Hypothalamus (tissue), 51 donors: ENCODE data around the gene LCOR.

Source experiments
- DNase-seq, 51 donors: peaks; one replicate each; lab custom pipeline; 2025; lab: John Stamatoyannopoulos, UW

Gene LCOR

DNA sequence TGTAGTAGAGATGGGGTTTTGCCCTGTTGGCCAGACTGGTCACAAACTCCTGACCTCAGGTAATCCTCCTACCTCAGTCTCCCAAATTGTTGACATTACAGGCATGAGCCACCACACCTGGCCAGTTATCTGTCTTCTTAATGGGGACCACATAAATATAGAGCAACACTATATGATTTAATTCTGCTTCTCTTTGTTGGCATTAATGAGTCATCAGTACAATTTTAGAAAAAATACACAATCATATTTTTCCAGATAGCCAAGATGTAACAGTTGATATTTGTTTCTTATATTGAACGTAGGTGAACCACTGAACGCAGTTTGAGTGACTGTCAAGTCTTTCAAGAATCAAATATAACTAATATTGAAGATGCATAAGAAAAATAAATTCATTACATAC lies 48.5 kb downstream of the LCOR start:
- DNase-seq = no peak

DNA sequence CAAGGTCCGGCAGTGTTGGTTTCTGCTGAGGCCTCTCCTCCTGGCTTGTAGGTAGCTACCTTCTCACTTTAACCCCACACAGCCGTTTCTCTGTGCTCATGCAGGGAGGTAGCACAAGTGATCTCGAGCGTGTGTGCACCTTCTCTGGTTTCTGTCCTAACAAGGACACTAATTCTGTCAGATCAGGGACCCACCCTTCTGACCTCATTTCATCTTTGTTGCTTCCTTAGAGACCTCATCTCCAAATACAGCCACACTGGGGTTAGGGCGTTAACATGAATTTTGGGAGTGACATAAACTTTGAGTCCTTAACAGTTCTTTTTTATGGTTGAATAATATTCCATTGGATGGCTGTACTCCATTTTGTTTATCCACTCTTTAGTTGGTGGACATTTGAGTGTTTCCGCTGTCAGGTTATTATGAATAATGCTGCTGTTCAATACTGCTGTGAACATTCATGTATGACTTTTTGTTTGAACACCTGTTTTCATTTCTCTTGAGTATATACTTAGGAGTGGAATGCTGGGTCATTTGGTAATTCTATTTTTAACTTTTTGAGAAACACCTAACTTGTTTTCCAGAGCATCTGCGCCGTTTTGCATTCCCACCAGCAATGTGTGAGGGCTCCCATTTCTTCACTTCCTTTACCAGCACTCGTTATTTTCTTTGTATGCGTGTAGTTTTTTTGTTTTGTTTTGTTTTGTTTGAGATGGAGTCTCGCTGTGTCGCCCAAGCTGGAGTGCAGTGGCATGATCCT lies 57.5 kb downstream of the LCOR start:
- no peak for DNase-seq

DNA sequence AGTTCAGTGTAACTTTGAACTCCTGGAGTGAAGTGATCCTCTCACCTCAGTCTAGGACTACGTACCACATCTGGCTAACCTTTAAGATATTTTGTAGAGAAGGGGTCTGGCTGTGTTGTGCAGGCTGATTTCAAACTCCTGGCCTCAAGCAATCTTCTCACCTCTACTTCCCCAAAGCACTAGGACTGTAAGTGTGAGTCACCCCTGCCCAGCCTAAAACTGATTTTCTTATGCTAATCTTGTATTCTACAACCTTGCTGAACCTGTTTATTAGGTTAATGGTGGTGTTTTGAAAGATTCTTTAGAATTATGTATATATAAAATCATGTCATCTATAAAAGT lies 58.0 kb downstream of the LCOR start:
- DNase-seq = no peak

DNA sequence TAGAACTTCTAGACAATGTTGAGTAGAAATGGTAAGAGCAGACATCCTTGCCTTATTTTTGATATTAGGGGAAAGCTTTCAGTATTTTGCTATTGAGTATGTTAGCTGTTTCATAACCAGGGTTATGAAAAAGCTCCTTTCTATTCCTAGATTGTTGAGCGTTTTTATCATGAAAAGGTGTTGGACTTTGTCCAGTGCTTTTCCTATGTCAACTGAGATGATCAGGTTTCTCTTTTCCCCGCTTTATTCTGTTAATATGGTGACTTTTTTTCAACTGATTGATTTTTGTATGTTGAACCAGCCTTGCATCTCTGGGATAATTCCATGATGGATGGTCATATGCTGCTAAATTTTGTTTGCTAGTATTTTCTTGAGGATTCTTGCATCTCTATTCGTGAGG lies 58.5 kb downstream of the LCOR start:
- no peak for DNase-seq

DNA sequence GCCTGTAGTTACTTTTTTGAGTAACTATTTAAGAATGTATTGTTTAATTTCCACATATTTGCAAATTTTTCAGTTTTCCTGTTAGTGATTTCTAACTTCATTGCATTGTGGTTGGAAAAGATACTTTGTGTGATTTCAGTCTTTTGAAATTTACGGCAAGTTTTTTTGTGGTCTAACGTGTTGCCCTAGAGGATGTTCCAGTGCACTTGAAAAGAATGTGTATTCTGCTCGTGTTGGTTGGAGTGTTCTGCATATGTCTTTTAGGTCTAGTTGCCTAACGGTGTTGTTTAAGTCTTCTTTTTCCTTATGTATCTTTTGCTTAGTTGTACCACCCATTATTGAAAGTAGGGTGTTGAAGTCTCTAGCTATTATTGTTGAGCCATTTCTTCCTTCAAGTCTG lies 59.7 kb downstream of the LCOR start:
- DNase-seq = no peak

DNA sequence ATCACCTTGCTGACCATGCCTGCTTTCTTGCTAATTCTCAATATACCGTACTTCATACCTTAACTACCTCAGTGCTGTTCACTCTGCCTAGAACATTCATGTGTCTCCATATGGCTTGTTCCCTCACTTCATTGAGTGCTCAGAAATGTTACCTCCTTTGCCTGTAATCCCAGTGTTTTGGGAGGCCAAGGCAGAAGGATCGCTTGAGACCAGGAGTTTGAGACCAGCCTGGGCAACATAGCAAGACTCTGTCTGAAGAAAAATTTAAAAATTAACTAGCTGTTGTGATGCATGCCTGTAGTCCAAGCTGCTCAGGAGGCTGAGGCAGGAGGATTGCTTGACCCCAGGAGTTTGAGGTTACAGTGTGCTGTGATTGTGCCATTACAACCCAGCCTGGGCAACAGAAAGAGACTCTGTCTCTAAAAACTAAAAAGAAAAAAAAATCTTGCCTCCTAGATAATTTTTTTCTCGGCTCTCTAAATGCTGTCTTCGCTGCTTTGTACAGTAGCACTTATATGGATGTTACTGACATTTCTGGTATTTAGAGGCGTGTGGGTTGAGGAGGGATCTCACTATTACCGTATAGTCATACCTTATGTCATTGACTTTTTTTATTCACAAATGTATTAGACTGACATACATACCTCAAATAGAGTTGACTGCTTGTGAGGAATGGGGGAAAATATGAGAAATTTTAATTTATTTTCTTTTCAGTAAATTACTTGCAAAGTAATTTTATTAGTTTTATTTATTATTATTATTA lies 63.7 kb downstream of the LCOR start:
- DNase-seq = no peak

DNA sequence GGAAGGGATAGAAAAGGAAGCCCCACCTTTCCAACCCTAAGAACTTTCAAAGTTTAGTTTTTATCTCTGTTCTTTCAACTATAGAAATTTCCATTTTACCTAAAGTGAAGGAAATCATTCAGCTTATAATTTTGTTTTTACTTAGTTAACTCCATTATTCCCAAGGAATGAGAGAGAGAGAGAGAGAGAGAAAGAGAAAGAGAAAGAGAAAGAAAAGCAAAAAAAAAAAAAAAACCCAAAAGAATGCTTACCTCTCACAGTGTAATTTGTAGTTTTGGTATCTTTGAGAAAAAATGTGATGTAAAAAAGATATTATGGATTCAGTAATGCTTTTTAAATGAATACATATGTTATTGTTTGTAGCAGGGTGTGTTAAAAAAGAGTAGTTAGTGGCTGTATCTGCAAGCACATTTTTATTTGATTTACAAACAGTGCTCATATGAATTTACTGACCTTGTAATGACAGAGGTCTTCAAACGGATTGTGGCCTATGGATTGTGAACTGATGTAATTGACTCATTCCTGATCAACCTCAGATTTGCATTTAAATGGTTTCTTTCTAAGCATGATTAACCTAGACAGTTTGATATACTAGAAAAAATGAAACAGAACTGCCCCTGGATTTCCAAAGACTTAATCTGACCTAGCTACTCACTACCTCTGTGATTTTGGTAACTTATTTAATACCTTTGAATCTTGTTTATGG lies 64.9 kb downstream of the LCOR start:
- no peak for DNase-seq

DNA sequence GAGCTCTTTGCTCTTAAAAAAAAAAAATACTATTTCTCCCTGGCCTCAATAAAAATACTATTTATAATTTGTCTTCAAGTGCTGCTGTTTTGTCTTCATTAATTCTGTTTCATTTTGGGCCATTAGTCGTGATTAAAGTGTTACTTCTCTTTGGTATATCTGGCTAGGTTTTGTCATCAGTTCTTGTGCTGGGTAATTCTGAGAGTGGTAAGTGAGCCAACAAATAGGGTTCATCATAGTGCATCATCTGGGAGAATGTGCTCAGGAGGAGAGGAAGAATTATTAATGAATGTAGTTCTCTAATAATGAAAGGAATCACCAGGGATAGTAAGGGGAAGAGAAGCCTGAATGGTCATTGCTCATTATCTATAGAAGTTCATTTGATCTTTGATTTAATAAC lies 70.0 kb downstream of the LCOR start:
- DNase-seq = no peak

DNA sequence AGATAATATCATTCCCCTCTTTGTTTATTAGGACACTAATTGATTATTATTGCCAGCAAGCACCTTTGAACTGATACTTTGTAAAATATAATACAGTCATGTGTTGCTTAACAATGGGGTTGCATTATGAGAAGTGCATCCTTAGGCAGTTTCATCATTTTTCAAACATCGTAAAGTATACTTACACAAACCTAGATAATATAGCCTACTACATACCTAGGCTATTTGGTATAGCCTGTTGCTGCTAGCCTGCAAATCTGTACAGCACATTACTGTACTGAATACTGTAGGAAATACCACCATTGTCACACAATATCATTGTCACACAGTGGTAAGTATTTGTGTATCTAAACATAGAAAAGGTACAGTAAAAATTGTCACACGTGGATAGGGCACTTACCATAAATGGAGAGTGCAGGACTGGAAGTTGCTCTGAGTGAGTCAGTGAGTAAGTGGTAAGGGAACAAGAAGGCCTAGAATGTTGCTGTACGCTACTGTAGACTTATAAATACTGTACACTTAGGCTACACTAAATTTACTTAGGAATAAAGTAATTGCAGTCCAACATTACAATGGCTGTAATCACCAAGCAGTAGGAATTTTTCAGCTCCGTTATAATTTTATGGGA lies 70.7 kb downstream of the LCOR start:
- no peak for DNase-seq

DNA sequence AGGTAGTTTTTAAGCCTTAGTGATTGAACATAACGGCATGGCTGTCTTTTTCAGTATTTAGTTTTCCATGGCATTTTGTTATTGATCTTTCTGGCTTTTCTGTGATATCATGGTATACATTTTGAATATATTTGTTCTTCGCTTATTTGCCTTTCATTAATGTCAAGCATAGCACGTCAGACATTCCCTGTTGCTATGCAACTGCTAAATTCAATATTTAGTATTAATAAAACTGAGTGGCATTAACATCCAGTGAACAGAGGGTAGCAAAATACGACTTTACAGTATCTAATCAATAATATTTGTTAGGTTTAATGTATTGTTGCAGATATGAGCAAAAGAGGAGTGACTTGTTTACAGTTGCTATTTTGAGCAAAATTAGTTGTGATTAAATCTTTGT lies 72.5 kb downstream of the LCOR start:
- DNase-seq = no peak

DNA sequence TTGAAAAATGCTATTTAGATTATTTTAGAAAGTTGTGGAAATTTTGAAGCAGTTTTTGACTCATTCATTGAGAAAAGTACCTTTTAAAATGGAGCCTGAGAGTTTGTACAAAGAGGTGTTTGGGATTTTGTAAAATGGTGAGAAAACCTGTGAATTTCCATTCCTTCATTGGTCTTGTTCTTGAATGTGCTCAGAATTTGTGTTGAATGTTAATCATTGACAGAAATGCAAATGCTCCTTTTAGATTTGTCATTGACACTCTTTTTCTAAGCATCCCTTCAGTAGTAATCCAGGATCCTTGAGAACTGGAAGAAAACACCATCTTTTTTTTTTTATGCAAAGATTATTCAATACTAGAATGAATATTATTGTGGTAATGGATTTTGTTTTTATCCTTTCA lies 74.8 kb downstream of the LCOR start:
- DNase-seq = no peak

DNA sequence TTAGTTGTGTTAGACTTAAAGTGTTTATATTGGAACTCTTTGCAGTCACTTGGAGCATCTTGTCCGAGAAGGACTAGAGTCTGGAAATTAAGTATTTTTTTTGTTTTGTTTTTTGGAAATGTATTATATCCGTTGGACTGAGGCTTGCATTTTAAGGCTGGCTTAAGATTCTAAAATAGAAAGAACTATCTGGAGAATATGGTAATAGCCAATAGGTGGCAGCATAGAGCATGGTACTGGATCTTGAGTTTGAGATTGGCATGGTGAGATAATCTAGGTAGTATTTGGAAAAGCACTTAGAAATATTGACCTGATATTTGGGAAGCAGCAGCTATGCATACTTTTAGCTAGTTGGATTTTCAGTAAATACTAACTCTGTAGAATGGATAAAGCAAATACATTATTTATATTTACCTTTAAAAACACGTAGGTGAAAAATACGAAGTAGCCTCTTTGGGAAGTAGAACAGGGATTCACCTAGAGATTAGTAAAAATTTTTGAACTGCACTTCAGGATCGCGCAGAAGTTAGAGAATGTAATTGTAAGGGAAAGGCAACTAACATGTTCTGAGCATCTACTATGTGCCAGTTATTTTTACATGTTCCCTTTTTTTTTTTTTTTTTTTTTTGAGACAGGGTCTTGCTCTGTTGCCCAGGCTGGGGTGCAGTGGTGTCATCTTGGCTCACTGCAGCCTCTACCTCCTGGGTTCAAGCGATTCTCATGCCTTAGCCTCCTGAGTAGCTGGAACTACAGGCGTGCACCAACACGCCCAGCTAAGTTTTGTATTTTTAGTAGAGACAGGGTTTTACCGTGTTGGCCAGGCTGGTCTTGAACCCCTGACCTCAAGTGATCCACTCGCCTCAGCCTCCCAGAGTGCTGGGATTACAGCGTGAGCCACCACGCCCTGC lies 78.6 kb downstream of the LCOR start:
- no peak for DNase-seq

DNA sequence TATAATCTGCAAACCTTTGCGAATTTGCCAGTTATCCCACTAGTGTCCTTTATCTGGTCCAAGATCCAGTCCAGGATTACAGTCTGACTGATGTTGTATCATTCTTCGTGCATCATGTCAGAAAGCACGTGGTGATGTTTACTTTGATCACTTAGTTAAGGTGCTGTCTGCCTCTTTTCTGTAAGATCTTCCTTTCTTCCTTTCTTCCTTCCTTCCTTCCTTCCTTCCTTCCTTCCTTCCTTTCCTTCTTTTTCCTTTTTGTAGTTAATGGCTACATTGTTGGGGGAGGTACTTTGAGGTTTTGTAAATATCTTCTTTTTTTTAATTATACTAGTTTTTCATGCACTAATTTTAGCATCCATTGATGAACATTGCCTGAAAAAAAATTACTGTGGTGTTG lies 80.3 kb downstream of the LCOR start:
- no peak for DNase-seq

DNA sequence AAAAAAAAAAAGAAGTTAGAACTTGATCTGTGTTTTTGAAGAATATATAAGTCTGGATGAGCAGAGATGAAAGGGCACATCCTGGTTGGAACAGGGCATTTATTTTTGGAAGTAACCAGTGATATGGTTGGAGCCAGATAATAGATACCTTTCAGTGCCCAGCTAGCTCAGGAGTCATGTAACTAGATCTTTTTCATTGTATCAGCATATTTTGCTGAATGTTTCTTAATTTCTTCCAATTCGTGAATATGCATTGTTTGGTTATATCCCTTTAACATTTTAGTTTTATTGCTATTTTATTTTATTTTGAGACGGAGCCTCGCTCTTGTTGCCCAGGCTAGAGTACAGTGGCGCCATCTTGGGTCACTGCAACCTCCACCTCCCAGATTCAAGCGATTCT lies 81.8 kb downstream of the LCOR start:
- DNase-seq = no peak

DNA sequence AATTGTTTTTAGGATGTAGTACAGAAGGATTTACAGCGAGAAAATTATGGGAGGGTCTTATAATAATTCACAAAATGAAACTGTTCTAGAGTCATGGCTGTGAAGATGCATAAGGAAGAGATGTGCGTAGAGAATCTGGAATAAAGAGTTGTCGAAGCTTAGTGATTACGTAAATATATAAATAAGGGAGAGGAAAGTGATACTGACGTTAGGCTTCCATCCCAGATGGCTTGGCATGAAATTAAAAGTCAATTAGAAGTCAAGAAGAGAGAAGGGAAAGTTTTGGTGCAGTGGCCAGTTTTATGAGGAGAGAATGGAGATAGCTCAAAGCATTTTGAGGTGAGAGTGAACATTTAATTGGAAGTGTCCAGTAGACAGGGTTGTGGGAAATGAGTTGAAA lies 85.5 kb downstream of the LCOR start:
- no peak for DNase-seq

DNA sequence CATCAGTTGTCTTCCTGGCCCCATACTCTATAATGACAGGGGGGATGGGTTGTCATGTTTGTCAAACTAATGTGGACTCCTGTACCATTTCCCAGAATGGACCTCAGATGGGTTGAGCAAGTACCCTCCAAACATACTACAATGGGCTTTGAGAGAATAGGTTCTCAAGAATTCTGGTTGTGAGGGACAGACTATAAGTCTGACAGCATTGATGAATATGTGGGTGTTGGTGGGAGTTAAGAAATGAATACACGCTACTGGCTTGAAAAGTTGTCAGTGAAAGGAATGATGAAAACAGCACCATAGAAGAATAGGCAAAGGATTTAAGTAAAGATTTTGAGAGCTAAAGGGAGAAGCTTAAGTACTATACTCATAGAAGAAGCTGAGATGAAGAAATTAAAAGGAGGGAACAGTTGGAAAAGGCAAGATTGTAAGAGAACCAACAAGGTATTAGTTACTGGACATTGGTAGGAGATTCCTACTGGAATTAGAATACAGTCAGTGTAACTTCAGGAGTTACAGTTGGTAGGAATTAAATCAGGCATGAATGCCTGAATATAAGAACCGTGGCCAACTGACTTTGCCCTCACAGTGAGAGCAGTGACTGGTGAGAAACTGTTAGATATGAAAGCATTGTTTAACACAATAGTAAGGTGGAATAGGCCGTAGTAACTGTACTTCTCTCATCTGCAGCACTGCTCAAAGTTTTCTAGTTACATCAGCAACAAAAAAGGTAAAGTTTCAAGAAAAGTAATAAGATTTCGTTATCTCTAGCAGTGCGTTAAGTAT lies 86.3 kb downstream of the LCOR start:
- DNase-seq = no peak

DNA sequence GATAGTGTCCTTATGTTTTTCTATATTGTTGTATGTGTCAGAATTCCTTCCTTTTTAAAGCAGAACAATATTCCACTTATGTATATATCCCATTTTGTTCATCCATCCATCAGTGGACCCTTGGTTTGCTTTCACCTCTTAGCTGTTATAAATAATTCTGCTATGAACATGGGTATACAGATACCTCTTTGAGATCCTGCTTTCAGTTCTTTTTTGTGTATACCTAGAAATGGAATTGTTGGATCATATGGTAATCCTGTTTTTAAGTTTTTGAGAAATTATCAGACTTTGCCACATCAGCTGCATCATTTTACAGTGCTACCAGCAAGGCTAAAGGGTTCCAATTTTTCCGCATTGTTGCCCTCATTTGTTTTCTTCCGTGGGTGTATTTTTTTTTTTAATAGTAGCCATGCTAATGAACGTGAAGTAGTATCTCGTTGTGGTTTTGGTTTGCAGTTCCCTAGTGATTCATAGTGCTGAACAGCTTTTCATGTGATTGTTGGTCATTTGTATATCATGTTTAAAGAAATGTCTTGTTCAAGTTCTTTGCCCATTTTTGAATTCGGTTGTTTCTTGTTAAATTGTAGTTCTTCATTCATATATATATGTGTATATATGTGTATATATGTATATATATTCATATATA lies 87.8 kb downstream of the LCOR start:
- DNase-seq = no peak

DNA sequence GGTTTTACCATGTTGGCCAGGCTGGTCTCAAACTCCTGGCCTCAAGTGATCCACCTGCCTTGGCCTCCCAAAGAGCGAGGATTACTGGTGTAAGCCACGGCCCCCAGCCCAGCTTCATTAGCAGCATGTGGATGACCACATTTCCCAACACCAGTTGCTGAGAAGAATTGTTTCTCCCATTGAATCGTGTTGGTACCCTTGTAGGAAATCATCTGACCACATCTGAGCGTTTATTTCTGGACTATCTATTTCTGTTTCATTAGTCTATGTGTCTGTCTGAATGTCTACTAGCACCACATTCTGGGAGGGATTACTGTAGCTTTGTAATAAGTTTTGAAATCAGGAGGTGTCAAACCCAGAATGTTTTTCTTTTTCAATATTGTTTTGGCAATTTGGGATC lies 89.6 kb downstream of the LCOR start:
- no peak for DNase-seq
